Lung (tissue), 12 donors: ENCODE data around the gene SLC38A10. TPM values are rescaled to one million over a fixed set of nuclear protein-coding genes. Genes with fewer than 3 reads are reported as not detected.

Source experiments
- ATAC-seq: fragments of 200-7000 bp; cut with Tn5 transposase; one replicate; pipeline ENCODE4 v1.9.1; 2020; ENCODE audit warnings: moderate number of reproducible peaks; ENCODE audit not compliant: insufficient read depth, low FRiP score
- DNase-seq, 3 donors: peaks; one replicate each; pipeline ENCODE4 v3.0.0-alpha.2; 2013 to 2017
- H3K27ac ChIP-seq, 2 donors: one replicate each; pipeline ENCODE4 v1.5.1; 2013; ENCODE audit warnings: mild to moderate bottlenecking in 2 of 2, moderate library complexity in 2 of 2, control low read depth in 1 of 2, inconsistent platforms in 1 of 2, low read depth in 1 of 2, low read length in 1 of 2
- H3K27me3 ChIP-seq, 3 donors: one replicate each; pipeline ENCODE4 v1.5.1; 2013; ENCODE audit warnings: low read length in 2 of 3; ENCODE audit not compliant: control insufficient read depth in 3 of 3, insufficient read depth in 3 of 3
- H3K36me3 ChIP-seq, 4 donors: one replicate each; pipeline ENCODE4 v1.5.1; 2013; ENCODE audit warnings: low read length in 4 of 4, mild to moderate bottlenecking in 1 of 4, moderate library complexity in 1 of 4; ENCODE audit not compliant: control insufficient read depth in 4 of 4, insufficient read depth in 4 of 4
- H3K4me1 ChIP-seq, 5 donors: one replicate each; pipeline ENCODE4 v1.5.1; 2013; ENCODE audit warnings: low read length in 5 of 5, mild to moderate bottlenecking in 2 of 5, moderate library complexity in 1 of 5; ENCODE audit not compliant: control insufficient read depth in 5 of 5, insufficient read depth in 5 of 5
- H3K4me3 ChIP-seq: one replicate; pipeline ENCODE4 v1.5.1; 2013; ENCODE audit warnings: mild to moderate bottlenecking, control low read depth, moderate library complexity
- H3K9ac ChIP-seq, 2 donors: one replicate each; pipeline ENCODE4 v1.5.1; 2013; ENCODE audit warnings: low read length in 2 of 2, control low read depth in 1 of 2; ENCODE audit not compliant: insufficient read depth in 1 of 2
- H3K9me3 ChIP-seq, 4 donors: one replicate each; pipeline ENCODE4 v1.5.1; 2013; ENCODE audit warnings: low read length in 3 of 4, mild to moderate bottlenecking in 1 of 4, moderate library complexity in 1 of 4; ENCODE audit not compliant: control insufficient read depth in 4 of 4, insufficient read depth in 3 of 4
- CTCF ChIP-seq: IDR thresholded peaks from 2 replicates; pipeline ENCODE4 v1.5.1; 2012; ENCODE audit warnings: mild to moderate bottlenecking; ENCODE audit errors: control extremely low read depth, extremely low read depth
- whole genome bisulfite sequencing, 2 donors: extraction: QIAGEN DNeasy Blood & Tissue Kit; methylation state at CpG; one replicate each; pipeline ENCODE4 v1.1.7; 2013; 5-methylcytosine and 5-hydroxymethylcytosine counted together
- polyA plus RNA-seq, 2 donors: library from polyadenylated mRNA; stranded (reverse); fragments of 200-250 nt; gene quantifications; one replicate each; pipeline ENCODE4 v1.2.1, GENCODE V29; 2013
- total RNA-seq, 2 donors: library from RNA; depleted of rRNA in 1 of 2; stranded (reverse); fragments of >200 nt in 1 of 2; gene quantifications; one replicate each; pipeline ENCODE4 v1.2.1, GENCODE V29; 2014 to 2021
- donor health status: control.
- donor health status: control.
- donor health status: Bipolar disorder and iron deficiency.
- donor health status: healthy.
- donor health status: DM: yes; HTN: yes; CAD: no.

The SLC38A10 gene
- total and polyA plus RNA-seq, 4 donors = 56.0 to 127 (median 82.4) TPM

DNA sequence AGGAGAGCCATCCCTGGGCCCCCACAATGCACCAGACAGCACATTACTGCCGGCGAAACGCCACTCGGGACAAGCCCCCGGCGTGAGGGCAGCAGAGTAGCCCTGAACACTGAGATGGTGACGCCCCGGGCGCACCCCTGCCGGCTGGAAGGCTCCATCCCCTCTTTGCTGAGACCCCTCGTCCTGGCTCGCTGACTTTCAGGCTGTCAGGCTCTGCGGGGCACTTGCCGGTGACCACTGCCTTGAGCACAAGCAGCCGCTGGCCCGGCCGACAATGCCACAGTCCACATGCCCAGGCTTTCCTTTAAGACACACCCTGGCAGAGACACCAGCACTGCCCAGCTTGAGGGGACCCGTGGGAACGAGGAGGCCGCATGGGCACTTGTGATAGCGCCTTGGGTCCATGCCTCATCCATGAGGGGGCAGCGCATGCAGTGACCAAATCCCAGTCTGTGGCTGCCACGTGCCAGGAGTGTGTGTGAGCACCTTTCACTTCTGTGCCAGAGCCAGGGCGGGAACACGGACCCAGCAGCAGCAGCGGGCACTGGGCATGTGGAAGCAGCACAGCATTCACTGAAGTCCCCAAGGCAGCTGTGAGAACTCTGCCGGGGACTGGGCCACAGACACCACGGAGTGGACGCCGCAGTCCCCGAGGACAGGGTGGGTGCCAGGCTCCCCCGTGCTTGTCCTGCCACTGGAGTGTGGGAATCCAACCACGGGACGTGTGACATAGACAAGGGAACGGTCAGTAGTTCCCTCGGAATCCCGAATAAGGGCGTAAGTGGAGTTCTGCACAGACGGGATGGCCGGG lies 31.5 kb downstream of the SLC38A10 start:
- Histone ChIP-seq H3K27me3 (no peaks in the 10 kb centered on the region), H3K27ac (no peak overlapping the region), H3K9ac (no peak overlapping the region), H3K9me3 (no peaks in the 10 kb centered on the region), H3K4me3 (no peak overlapping the region), H3K4me1 (no peaks in the 10 kb centered on the region), H3K36me3 (peaks cover 0 to 75% (median 9%) of the 10 kb centered on the region in 4 donors)
- ATAC-seq (no peak), DNase-seq (no peak)
- no peak for TF ChIP-seq CTCF
- WGBS, 2 donors = 94% methylated on average over 40 of the region's 40 CpGs

GRCh38 chr17:81261582-81262336 lies 33.3 kb downstream of the SLC38A10 start:
- peaks cover 0 to 81% (median 6%) of the 10 kb centered on the region in 4 donors for H3K36me3 ChIP-seq
- DNase-seq = no peak
- H3K27me3 ChIP-seq = no peaks in the 10 kb centered on the region
- H3K27ac ChIP-seq = no peak overlapping the region
- no peaks in the 10 kb centered on the region for H3K9me3 ChIP-seq
- H3K4me1 ChIP-seq = no peaks in the 10 kb centered on the region
- WGBS, 2 donors = 89 to 92% methylated on average over 36 of the region's 36 CpGs
- TF ChIP-seq CTCF = no peak
- no peak overlapping the region for H3K9ac ChIP-seq
- H3K4me3 ChIP-seq = no peak overlapping the region
- ATAC-seq = no peak

DNA sequence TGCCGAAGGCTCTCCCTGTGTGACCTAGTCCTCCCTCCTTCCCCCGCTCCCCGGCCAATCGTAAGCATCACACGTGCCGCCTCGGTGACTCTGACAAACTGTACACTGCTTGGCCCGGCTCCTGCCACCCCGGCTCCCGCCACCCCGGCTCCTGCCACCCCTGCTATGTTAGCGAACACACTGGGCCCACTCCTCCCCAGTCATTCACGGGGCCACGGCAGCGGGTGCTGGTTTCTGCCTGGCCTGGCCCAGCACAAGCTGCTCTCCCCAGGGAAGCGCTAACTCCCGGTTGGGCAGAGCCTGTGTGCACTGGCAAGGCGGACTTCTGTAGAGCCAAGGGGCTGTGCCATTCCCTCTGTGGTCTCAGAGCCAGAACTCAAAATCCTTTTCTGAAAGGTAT lies 34.0 kb downstream of the SLC38A10 start:
- Histone ChIP-seq H3K4me3 (no peak overlapping the region), H3K36me3 (peaks cover 0 to 79% (median 5%) of the 10 kb centered on the region in 4 donors), H3K27me3 (no peaks in the 10 kb centered on the region), H3K9ac (no peak overlapping the region), H3K27ac (no peak overlapping the region), H3K4me1 (peaks cover 0 to under 1% (median 0%) of the 10 kb centered on the region in 5 donors), H3K9me3 (no peaks in the 10 kb centered on the region)
- no peak for TF ChIP-seq CTCF
- ATAC-seq (no peak), DNase-seq (no peak)
- WGBS, 2 donors = 95 to 96% methylated on average over 18 of the region's 18 CpGs
